ENCODE measurements around the gene SUPT3H. TPM values are rescaled to one million over a fixed set of nuclear protein-coding genes. Genes with fewer than 3 reads are reported as not detected.
"Not testable (repeated sequence)": the region's sequence is repeated elsewhere in the genome, so short reads cannot be mapped to it uniquely, and the experiment has no call there.

SUPT3H gene
- total RNA-seq, 1 experiment from 2014 or later: 35.8 TPM

DNA sequence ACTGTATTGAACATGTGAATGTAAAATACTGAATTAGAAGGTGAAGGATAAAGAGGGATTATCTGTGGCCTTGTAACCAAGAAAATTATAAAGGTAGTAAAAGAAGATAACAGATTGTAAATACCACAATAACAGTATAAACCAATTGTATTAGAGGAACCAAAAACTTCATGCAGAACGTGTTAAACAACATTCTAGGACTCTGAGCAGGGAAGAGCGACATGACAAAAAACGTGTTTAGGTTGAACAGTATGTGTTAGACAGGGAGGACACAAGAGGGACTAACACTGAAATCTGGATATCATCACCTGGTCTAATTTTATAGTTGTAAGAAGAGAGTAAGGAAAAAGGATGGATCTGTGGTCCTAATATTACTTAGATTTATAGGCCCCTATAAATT is 308.6 kb downstream of the SUPT3H start:
- DNase-seq (ENCODE audit: low read depth): no peak

DNA sequence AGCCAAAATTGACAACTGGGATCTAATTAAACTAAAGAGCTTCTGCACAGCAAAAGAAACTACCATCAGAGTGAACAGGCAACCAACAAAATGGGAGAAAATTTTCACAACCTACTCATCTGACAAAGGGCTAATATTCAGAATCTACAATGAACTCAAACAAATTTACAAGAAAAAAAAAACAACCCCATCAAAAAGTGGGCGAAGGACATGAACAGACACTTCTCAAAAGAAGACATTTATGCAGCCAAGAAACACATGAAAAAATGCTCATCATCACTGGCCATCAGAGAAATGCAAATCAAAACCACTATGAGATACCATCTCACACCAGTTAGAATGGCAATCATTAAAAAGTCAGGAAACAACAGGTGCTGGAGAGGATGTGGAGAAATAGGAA is 310.3 kb downstream of the SUPT3H start:
- not testable (repeated sequence) for DNase-seq (ENCODE audit: low read depth)

DNA sequence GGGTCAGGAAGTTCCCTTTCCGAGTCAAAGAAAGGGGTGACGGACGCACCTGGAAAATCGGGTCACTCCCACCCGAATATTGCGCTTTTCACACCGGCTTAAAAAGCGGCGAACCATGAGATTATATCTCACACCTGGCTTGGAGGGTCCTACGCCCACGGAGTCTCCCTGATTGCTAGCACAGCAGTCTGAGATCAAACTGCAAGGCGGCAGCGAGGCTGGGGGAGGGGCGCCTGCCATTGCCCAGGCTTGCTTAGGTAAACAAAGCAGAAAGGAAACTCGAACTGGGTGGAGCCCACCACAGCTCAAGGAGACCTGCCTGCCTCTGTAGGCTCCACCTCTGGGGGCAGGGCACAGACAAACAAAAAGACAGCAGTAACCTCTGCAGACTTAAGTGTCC is 315.1 kb downstream of the SUPT3H start:
- DNase-seq (ENCODE audit: low read depth): not testable (repeated sequence)

DNA sequence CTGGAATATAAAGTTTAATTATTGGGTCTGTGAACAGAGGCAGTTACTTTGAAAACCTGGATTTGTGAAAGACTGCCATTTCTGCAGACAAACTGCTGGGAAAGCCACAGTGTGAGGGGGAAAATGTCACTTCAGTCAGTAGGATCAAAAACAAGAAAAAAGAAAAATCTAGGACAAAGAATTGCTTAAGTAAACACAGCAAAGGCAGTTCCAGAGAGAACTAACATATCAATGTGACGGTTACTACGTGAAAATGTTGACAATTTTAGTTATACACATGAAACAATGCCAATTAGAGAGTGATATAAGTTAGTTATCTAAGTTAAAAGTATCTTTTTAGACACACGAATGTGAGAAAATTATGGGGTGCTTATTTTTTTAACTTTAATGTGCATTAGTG is 320.0 kb downstream of the SUPT3H start:
- no peak for DNase-seq (ENCODE audit: low read depth)

DNA sequence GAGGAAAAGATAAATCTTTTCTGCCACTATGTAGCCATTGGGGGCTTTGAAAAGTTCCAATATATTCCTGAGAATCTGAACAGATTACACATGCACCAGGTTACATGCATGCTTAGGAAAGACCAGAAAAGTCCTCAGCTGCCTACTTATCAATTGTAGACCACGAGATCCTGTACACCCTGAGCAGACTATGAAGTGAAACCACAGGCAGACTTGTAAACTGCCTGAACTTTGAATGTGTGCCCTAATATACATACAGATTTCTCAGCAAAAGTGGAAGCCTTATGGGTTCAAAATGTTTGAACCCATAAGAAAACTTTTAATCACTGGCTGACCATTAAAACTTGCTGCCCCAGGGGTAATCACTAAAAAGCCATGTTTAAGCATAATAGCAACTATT is 323.1 kb downstream of the SUPT3H start:
- no peak for DNase-seq (ENCODE audit: low read depth)

DNA sequence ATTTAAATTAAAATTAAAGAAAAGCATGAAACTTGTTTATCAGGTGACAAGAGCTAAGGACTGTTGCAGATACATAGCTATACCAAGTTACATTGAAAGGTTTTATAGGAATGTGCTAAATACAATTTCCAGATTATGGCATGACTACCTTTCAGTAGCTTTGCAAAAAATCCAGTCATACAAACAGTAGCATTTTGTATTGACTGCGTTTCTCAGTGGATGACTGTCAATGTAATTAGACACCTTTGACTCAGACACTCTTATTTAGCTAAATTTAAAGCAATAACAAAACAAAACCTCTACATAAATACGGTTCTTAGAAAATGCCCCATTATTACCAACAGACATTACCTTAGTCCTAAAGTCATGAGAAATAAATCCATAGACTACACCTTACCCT is 325.4 kb downstream of the SUPT3H start:
- no peak for DNase-seq (ENCODE audit: low read depth)

DNA sequence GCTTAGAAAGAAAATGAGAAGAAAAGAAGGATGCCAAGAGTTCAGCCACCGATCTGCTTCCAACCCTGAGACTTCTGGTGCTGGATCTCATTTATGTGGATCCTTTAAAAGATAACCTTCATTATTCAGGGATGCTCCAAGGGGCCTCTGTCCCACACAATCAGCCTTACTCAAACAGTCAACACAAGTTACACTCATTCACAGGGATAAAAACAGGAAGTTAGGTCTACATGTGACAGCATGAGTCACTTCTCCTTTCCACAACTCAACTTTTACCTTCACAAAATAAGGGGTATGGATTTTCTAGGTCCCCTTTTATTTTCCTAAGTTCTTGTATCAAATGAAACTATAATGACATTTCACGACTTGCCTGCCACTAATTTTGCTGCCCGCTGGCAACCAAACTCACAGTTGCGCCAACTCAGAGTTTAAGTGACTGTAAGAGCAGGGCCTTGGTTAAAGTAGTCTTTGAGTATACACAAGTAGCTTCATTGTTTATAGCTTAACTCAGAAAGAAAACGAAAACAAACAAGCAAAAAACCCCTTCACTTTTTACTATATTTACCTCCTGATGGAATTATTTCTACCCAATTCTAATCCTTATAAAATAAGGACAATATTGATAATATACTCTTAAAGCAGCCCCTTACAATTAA is 328.4 kb downstream of the SUPT3H start:
- DNase-seq (ENCODE audit: low read depth): peak; percentile 21

DNA sequence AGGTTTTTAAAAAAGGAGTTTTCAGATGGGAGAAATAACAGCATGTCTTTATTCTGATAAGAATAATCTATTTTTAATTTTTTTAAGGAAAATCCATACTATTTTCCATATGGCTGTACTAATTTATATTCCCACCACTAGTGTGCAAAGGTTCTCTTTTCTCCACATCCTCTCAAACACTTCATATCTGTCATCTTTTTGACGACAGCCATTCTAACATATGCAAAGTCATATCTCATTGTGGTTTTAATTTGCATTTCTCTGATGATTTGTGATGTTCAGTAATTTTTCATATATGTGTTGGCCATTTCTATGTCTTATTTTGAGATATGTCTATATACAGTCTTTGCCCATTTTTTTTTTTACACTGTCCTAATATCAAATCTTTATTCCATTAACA is 330.2 kb downstream of the SUPT3H start:
- DNase-seq (ENCODE audit: low read depth): no peak

DNA sequence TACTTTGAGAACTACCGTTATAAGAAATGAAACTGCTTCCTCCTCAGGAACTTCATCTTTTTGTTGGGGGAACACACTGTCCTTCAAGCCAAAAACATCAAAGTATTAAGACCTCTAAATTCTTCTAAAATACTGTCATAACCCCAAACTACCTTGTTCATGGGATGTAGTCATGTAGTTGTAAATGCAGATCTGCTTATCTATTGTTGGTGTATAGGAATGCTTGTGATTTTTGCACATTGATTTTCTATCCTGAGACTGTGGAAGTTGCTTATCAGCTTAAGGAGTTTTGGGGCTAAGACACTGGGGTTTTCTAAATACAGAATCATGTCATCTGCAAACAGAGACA is 332.5 kb downstream of the SUPT3H start:
- DNase-seq (ENCODE audit: low read depth): no peak

DNA sequence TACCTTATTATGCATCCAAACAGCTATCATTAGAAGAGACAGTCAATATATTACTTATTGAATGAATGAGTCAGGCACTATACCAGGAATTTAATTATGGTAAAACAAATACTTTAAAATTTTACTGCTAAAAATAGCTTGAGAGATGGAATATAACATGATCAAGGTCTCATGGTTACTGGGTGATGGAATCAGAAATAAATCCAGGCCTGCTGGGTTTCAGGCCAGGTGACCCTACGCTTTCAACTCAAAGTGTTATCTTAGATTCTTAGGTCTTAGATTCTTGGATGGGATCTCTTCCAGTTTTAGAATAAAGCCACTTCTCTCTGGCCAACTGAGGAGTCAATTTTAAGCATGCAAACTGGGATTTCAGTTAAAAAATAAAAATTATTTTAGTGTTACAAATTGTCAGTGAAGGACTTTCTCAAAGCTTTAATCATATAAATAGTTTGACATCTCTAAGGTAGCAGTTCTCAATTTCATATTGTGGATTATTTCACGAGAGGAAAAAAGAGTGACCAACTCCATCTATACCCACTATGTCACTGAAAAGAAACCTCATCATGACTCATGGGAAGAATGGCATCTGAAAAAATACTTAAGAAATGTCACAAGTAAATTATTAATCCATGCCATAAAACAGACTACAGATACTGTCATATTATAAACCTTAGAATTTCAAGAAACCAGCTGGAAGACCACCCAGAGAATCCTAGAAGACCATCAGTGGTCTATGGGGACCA is 333.1 kb downstream of the SUPT3H start:
- DNase-seq (ENCODE audit: low read depth): peak; percentile 20

DNA sequence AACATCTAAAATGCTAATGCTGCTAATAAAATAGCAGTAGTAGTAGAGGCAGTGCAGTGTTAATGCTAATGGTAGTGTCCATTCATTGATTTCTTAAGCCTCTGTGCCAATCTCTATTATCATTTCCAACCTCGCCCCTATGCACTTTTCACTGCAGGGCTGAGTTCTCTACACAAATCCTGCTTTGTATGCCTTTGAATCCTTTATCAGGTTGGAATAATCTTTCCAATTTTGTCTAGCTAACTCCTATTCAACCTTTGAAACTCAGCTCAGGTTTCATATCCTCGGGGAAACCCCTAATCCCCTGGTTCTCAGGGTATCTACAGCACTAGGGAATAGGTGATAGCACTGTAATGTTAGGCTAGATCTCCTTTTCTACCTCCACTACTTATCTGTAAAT is 333.6 kb downstream of the SUPT3H start:
- DNase-seq (ENCODE audit: low read depth): peak; percentile 25

DNA sequence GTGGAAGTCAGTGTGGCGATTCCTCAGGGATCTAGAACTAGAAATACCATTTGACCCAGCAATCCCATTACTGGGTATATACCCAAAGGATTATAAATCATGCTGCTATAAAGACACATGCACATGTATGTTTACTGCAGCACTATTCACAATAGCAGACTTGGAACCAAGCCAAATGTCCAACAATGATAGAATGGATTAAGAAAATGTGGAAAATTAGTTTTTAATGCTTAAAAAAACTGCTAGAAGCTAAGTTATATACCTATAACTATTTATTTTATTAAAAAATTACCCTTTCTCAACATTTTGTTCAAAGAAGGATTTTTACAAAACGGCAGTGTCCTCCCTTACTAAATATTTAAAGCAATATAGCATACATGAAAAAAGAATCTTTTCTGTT is 335.1 kb downstream of the SUPT3H start:
- DNase-seq (ENCODE audit: low read depth): not testable (repeated sequence)

DNA sequence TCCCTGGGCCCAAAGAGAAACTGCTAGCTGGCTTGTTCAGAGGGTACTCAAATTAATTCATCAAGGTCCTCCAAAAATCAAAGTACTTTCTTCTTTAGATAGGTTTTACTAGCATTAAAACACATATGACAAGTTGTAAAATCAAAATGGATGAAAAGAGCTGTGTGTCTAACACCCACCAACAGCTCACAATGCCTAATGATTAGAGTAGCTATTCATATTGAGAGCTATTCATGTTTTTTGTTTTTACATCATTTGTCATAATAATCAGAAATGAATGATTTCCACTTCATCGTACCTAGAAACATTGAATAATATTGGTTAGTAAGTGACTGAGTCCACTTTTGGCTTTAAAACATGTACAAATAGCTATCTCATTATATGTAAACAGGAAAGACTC is 339.5 kb downstream of the SUPT3H start:
- DNase-seq (ENCODE audit: low read depth): no peak

DNA sequence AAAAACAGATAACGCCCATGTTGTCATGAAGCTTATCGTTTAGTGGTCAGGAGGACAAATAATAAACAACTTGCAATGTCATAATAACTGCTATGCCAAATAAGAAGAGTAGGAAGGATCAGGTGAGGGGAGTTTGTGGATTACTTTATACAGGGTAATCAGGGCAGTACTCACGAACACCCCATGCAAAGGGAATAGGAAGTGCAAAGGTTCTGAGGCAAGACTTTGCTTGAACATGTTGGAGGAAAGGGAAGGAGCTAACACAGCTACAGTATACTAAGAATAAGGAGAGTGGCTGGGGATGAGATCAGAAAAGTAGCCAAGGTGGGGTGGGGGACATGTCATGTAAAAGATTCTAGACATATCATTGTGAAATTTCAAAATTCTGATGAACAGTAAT is 341.6 kb downstream of the SUPT3H start:
- no peak for DNase-seq (ENCODE audit: low read depth)

DNA sequence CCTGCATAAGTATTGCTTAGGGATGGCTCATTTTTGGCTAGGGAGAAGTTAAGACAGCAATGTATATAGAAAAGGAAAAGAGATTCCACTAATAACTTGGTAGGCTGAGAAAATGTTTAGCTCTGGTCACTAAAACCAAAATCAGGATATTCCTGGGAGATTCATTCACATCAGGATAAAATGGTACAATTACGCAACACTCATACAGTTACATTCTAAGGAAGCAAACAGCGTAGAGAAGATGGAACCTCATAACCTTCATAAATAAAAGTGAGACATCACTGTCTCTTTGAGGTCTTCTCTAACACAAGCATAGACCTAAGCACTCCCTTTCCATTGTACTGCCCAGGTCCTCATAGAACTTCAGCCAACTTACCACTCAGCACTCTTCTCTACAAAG is 345.3 kb downstream of the SUPT3H start:
- DNase-seq (ENCODE audit: low read depth): no peak

DNA sequence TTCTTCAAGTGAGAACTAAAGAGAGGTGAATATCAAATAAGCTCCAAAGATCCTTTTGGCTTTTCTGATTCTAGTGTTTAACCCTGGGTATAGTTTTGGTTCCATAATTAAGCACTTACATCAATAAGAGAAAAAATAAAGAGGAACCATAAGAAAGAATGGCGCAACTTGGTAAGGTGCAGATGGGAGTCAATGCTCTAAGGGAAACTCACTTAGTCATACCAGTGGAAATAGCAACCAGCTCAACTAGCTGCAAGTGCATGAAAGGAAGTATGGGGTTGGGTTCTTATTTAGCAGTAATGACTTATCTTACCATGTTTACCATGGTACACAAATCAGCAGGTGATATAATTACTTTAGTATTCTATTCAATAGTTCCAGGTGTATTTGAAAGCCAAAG is 346.1 kb downstream of the SUPT3H start:
- no peak for DNase-seq (ENCODE audit: low read depth)

DNA sequence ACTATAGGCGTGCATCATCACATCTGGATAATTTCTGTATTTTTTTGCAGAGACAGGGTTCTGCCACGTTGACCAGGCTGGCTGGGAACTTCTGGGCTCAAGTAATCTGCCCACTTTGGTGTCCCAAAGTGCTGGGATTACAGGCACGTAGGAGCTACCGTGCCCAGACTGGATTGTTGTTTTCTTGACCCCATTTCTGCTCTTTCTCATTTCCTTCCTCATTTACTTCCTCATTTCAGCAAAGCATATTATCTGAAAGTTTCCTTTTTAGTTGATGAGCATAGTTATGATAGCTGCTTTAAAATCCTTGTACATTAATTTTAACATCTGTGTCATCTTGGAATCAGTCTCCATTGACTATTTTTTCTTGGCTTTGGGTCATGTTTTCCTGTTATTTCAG is 350.6 kb downstream of the SUPT3H start:
- DNase-seq (ENCODE audit: low read depth): no peak

DNA sequence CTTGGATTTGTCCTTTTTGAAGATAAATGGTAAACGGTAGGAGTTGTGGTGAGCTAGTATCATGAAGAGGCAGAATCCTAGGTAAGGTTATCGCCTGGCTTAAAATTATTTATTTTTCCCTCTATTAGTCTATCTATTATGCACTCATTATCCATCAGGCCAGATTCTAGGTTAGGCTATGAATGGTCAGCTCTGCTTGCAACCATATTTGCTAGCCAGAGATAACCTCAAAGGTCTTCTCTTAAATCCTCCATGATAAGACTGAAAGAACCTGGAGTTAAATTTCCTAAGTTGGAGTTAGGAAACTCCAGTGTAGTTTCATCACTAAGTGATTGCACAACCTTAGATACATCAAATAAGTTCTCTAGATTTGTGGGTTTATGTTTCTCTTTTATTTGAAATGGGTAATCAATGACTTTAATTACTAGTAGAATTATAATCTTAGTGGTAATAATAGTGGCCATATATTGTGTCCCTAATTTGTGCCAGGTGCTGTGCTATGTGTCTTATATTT is 351.7 kb downstream of the SUPT3H start:
- no peak for DNase-seq (ENCODE audit: low read depth)

DNA sequence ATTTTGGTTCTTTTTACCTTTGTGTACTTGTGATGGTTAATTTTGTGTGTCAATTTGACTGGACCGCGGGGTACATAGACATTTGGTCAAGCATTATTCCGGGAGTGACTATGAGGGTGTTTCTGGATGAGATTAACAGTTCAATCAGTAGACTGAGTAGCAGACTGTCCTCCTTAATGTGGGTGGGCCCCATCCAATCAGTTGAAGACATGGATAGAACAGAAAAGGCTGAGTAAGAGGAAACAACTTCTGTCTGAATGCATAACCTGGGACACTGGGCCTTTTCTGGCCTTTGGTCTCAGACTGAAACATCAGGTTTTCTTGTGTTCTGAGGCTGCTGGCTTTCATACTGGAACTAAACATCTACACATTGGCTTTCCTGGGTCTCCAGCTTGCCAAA is 353.1 kb downstream of the SUPT3H start:
- DNase-seq (ENCODE audit: low read depth): no peak

DNA sequence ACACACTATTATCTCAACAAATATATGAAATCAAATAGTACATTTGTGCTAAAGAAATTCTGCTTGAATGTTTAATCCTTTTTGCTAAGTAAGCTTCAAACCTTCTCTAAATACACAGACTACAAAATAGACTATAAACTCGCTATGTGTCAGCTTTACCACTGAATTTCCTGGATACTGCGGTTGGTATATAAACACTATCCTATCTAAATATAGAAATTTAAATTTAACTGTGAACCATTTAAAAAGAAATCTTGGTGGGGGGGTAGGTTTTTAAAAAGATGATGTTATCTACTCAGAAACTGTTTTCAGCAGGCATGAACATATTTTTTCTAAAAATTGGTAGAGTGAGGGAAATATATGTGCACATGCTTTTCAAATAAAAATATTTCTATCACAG is 356.1 kb downstream of the SUPT3H start:
- DNase-seq (ENCODE audit: low read depth): peak; percentile 12

DNA sequence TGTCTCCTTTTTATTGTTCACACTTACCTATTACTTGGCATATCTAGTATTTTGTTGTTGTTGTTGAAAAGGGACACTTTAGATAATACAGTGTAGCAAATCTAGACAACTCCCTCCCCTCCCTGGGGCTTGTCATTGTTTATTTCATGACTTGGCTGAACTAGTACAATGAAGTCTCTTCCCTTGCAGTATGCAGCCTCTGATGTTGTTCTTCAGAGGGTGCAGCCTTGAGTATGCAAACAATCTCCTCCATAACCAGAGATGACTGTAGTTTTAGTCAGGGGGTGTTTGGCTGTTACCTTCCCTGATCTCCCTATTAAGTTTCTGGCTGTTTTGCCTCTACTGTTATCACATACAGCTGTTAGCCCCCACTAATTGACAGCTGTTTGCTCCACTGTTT is 365.0 kb downstream of the SUPT3H start:
- no peak for DNase-seq (ENCODE audit: low read depth)

DNA sequence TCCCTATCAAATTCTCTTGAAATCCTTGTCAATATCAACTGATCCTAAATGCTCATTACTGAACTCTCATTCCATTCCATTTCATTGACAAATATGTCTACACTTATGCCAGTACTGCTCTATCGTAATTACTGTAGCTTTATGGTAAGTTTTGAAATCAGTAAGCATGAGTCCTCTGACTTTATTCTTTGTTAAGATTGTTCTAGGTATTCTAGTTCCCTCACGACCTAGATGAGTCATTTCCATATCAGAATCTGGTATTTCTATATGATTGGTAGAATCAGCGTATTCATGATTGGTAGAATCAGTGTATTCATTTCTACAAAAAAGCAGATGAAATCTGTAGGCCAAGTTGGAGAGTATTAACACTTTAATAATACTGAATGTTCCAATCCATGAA is 368.2 kb downstream of the SUPT3H start:
- no peak for DNase-seq (ENCODE audit: low read depth)

DNA sequence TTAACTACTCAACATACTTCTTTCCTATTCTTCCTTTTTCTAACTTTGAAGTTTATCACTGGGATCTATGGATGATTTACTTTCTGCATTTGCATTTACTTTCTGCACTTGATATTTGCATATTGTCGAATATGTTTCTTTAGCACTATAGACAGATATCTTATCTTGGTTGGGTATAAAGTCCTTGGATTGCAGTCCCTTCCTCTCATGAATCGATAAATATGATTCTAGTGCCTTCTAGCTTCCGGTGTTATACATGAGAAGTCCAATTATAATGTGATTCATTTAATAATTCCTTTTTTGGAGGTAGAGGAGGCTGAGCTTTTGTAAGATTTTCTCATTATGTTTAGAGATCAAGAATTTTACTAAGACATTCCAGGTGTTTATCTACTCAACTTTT is 370.8 kb downstream of the SUPT3H start:
- no peak for DNase-seq (ENCODE audit: low read depth)

DNA sequence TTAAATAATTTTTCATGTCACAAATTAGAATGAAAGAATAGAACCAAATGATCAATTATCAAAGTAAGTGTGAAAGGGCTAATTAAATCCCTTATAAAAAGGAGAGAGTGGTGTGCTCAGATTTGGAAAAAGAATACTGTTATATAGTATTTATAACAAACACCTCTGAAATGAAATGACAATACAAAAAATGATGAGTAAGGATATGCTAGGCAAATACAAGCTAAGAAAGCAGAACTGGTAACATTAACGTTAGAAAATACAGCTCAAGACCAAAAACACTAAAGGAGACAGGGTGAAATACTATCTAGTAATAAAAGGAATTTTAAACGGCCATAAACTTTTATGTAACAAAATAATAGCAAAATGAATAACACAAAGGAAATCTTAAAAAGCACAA is 373.8 kb downstream of the SUPT3H start:
- DNase-seq (ENCODE audit: low read depth): no peak
